HG02885 (cell line): Measurements from ENCODE around the gene CLDN5.

ENCODE experiments used
- ATAC-seq: cut with Tn5 transposase; IDR thresholded peaks from one replicate; pipeline ENCODE4 v1.9.1; 2021; ENCODE audit warnings: mild to moderate bottlenecking; ENCODE audit not compliant: unreplicated experiment, poor library complexity

Gene CLDN5

GRCh38 chr22:19507534-19507861 lies 16.7 kb downstream of the CLDN5 start:
- ATAC-seq = no peak

- ATAC-seq = no peak
These were observed 18.0 kb downstream of the CLDN5 start for GRCh38 chr22:19506212-19506611.

GRCh38 chr22:19505735-19506126 lies 18.5 kb downstream of the CLDN5 start:
- ATAC-seq = no peak

GRCh38 chr22:19504900-19505734 lies 19.1 kb downstream of the CLDN5 start:
- no peak for ATAC-seq

GRCh38 chr22:19503869-19504268 lies 20.3 kb downstream of the CLDN5 start:
- ATAC-seq = no peak

- no peak for ATAC-seq
These were observed 20.8 kb downstream of the CLDN5 start for GRCh38 chr22:19503367-19503766.

- no peak for ATAC-seq
These were observed 22.2 kb downstream of the CLDN5 start for GRCh38 chr22:19501897-19502447.

GRCh38 chr22:19499880-19500242 lies 24.3 kb downstream of the CLDN5 start:
- no peak for ATAC-seq

GRCh38 chr22:19499236-19499879 lies 24.9 kb downstream of the CLDN5 start:
- no peak for ATAC-seq

- no peak for ATAC-seq
These were observed 25.4 kb downstream of the CLDN5 start for GRCh38 chr22:19498866-19499190.

- ATAC-seq = no peak
These were observed 25.9 kb downstream of the CLDN5 start for GRCh38 chr22:19498154-19498865.

- no peak for ATAC-seq
These were observed 27.0 kb downstream of the CLDN5 start for GRCh38 chr22:19497245-19497644.

- ATAC-seq = no peak
These were observed 27.9 kb downstream of the CLDN5 start for GRCh38 chr22:19496324-19496630.

- ATAC-seq = no peak
These were observed 28.5 kb downstream of the CLDN5 start for GRCh38 chr22:19495562-19496323.

GRCh38 chr22:19494676-19495173 lies 29.5 kb downstream of the CLDN5 start:
- no peak for ATAC-seq

- no peak for ATAC-seq
These were observed 30.1 kb downstream of the CLDN5 start for GRCh38 chr22:19494001-19494560.

- no peak for ATAC-seq
These were observed 31.6 kb downstream of the CLDN5 start for GRCh38 chr22:19492504-19493174.

GRCh38 chr22:19490628-19491230 lies 33.5 kb downstream of the CLDN5 start:
- ATAC-seq = no peak
